A549 (cell line): ENCODE measurements around the gene ALG8.
"Not testable (repeated sequence)": the region's sequence is repeated elsewhere in the genome, so short reads cannot be mapped to it uniquely, and the experiment has no call there.

Source experiments
- CEBPB ChIP-seq, 2 experiments: fragments of >200 bp in 1 of 2; sonication (Bioruptor Twin) in 1 of 2; formaldehyde crosslinking in 1 of 2; IDR thresholded peaks; 2 replicates each; pipeline ENCODE4 v1.6.1; 2012 to 2016
- CTCF ChIP-seq: fragments of >200 bp; sonication (Bioruptor Twin); formaldehyde crosslinking; IDR thresholded peaks from 3 replicates; pipeline ENCODE4 v1.5.1; 2016
- EP300 ChIP-seq, 2 experiments: fragments of >200 bp; sonication (Bioruptor Twin); formaldehyde crosslinking; IDR thresholded peaks; 2 replicates in 1 of 2; 3 replicates in 1 of 2; pipeline ENCODE4 v1.6.1; 2016 to 2017
- ESRRA ChIP-seq: fragments of 150-350 bp; IDR thresholded peaks from 2 replicates; pipeline ENCODE4 v1.6.1; 2014; ENCODE audit warnings: mild to moderate bottlenecking, low read length, borderline replicate concordance
- HES2 ChIP-seq: fragments of >200 bp; sonication (Bioruptor Twin); formaldehyde crosslinking; IDR thresholded peaks from 2 replicates; pipeline ENCODE4 v1.6.1; 2016
- MAX ChIP-seq: IDR thresholded peaks from 2 replicates; pipeline ENCODE4 v1.6.1; 2012
- RAD21 ChIP-seq, 2 experiments: fragments of >200 bp in 1 of 2; sonication (Bioruptor Twin) in 1 of 2; formaldehyde crosslinking in 1 of 2; IDR thresholded peaks in 1 of 2; conservative IDR thresholded peaks in 1 of 2; 2 replicates in 1 of 2; 3 replicates in 1 of 2; pipeline ENCODE4 v1.6.1; 2012 to 2018; ENCODE audit warnings: inconsistent platforms in 1 of 2
- RNF2 ChIP-seq: fragments of 200-600 bp; sonication (generic); IDR thresholded peaks from 2 replicates; pipeline ENCODE4 v1.6.1; 2016; ENCODE audit warnings: low read depth, mild to moderate bottlenecking, antibody characterized with exemption, moderate library complexity, borderline replicate concordance

GRCh38 chr11:78059749-78060328, 79.6 kb downstream of the ALG8 start:
- not testable (repeated sequence) for TF ChIP-seq ESRRA; RNF2; CTCF; EP300 (IDR thresholded peaks at IDR 0.05); CEBPB (IDR thresholded peaks at IDR 0.05); HES2; RAD21 (conservative IDR thresholded peaks at IDR 0.05 in 1 of 2, IDR thresholded peaks at IDR 0.05 in 1 of 2); MAX
